GM19328 (cell line): ENCODE data around the gene TXN2.
"Not testable (repeated sequence)": the region's sequence is repeated elsewhere in the genome, so short reads cannot be mapped to it uniquely, and the experiment has no call there.

ENCODE experiments used
- ATAC-seq: cut with Tn5 transposase; IDR thresholded peaks from one replicate; pipeline ENCODE4 v1.9.1; 2021; ENCODE audit warnings: mild to moderate bottlenecking, moderate library complexity; ENCODE audit not compliant: unreplicated experiment

TXN2 gene

GRCh38 chr22:36456464-36456845, 25.0 kb downstream of the TXN2 start:
- no peak for ATAC-seq

GRCh38 chr22:36455571-36456463, 25.6 kb downstream of the TXN2 start:
- no peak for ATAC-seq

- ATAC-seq = peak; percentile 53
Measured at GRCh38 chr22:36454916-36455570, 26.4 kb downstream of the TXN2 start.

GRCh38 chr22:36453855-36454378, 27.5 kb downstream of the TXN2 start:
- ATAC-seq = no peak

- not testable (repeated sequence) for ATAC-seq
Measured at GRCh38 chr22:36452978-36453607, 28.3 kb downstream of the TXN2 start.

- ATAC-seq = no peak
Measured at GRCh38 chr22:36452250-36452977, 29.0 kb downstream of the TXN2 start.

GRCh38 chr22:36450923-36451322, 30.5 kb downstream of the TXN2 start:
- ATAC-seq = not testable (repeated sequence)

- ATAC-seq = no peak
Measured at GRCh38 chr22:36449596-36450175, 31.8 kb downstream of the TXN2 start.

GRCh38 chr22:36447632-36448031, 33.8 kb downstream of the TXN2 start:
- ATAC-seq = no peak

GRCh38 chr22:36445158-36445668, 36.2 kb downstream of the TXN2 start:
- ATAC-seq = no peak

- ATAC-seq = no peak
Measured at GRCh38 chr22:36443198-36443770, 38.2 kb downstream of the TXN2 start.

GRCh38 chr22:36442506-36443197, 38.8 kb downstream of the TXN2 start:
- ATAC-seq = no peak

GRCh38 chr22:36440429-36441002, 40.9 kb downstream of the TXN2 start:
- no peak for ATAC-seq

- no peak for ATAC-seq
Measured at GRCh38 chr22:36439481-36440271, 41.8 kb downstream of the TXN2 start.

GRCh38 chr22:36435516-36436415, 45.7 kb downstream of the TXN2 start:
- ATAC-seq = no peak

GRCh38 chr22:36433318-36434231, 47.9 kb downstream of the TXN2 start:
- no peak for ATAC-seq
